Neuronal stem cell (in vitro differentiated cells): Measurements from ENCODE around the gene HSPA1L. TPM values are rescaled to one million over a fixed set of nuclear protein-coding genes. Genes with fewer than 3 reads are reported as not detected.

Experiments
- small RNA-seq: library from polyadenylated mRNA; stranded (forward); fragments of <200 nt; extraction: miRNeasy Mini kit (QIAGEN cat#:217004); gene quantifications from one replicate; pipeline ENCODE3, GENCODE V24; 2013; ENCODE audit not compliant: insufficient read depth

The HSPA1L gene

Small RNA genes within 50 kb of the gene (small RNA-seq; reads per million reads assigned to genes)
- gene MSH5-SAPCD1 (not detected), gene RF00019 (not detected), gene SAPCD1 (not detected), gene SNORD48 (7,414 reads per million, percentile 100 among the genes with 10 or more reads in this experiment), gene SNORD52 (not detected)
